HepG2 (cell line): Measurements from ENCODE around the gene DSTN. TPM values are rescaled to one million over a fixed set of nuclear protein-coding genes. Genes with fewer than 3 reads are reported as not detected.

ENCODE experiments used
- ATAC-seq: fragments of 200-7000 bp; cut with Tn5 transposase; 3 replicates; pipeline ENCODE4 v1.9.1; 2020; ENCODE audit warnings: mild to moderate bottlenecking, moderate library complexity
- BruUV-seq: library from RNA; stranded (reverse); fragments of 400-500 nt; replicated peaks from 2 replicates; lab custom pipeline; 2021; lab: Mats Ljungman, UMichigan
- CTCF ChIA-PET: fragments of 300-600 bp; formaldehyde crosslinking; extraction: SDS; loops from one replicate; lab custom pipeline; 2021; ENCODE audit warnings: low total read pairs, inconsistent platforms, low intra/inter-chr PET ratio; lab: Yijun Ruan, JAX
- POLR2A ChIA-PET: fragments of 350-600 bp; sonication (Branson Sonifier 250); formaldehyde crosslinking; loops from one replicate; lab custom pipeline; 2020; ENCODE audit warnings: antibody characterized with exemption, inconsistent platforms; lab: Yijun Ruan, JAX
- DNase-seq: peaks from one replicate; pipeline ENCODE4 v3.0.0-alpha.2; 2015; ENCODE audit warnings: low spot score
- FAIRE-seq: peaks from 3 replicates; lab custom pipeline; 2011; peaks lifted over from hg19 to GRCh38; lab: Jason Lieb, UNC
- H2AFZ ChIP-seq: one replicate; pipeline ENCODE4 v1.6.1; 2011; ENCODE audit warnings: low read length, inconsistent platforms
- H3K27ac ChIP-seq: fragments of 300-600 bp; 3 replicates; pipeline ENCODE4 v1.8.0; 2011; ENCODE audit warnings: mixed run types, mild to moderate bottlenecking, mixed read lengths, low read length, inconsistent platforms; ENCODE audit not compliant: insufficient read depth; ENCODE audit errors: extremely low read length
- H3K27me3 ChIP-seq, 2 experiments: fragments of 200-600 bp in 1 of 2; 2 replicates in 1 of 2; 3 replicates in 1 of 2; pipeline versions ENCODE4 v1.6.0 to v1.8.0; 2011; ENCODE audit warnings: low read length in 2 of 2, mild to moderate bottlenecking in 2 of 2, moderate library complexity in 2 of 2, inconsistent platforms in 1 of 2; ENCODE audit not compliant: insufficient read depth in 2 of 2, control insufficient read depth in 1 of 2
- H3K36me3 ChIP-seq, 2 experiments: fragments of 200-600 bp in 1 of 2; replicated peaks in 1 of 2; 2 replicates in 1 of 2; 3 replicates in 1 of 2; pipeline versions ENCODE4 v1.5.1 to v1.8.0; 2011; ENCODE audit warnings: low read length in 2 of 2, inconsistent platforms in 1 of 2; ENCODE audit not compliant: insufficient read depth in 2 of 2, control insufficient read depth in 1 of 2
- H3K4me1 ChIP-seq: 2 replicates; pipeline ENCODE4 v1.5.1; 2012; ENCODE audit warnings: low read length, inconsistent platforms; ENCODE audit not compliant: insufficient read depth
- H3K4me2 ChIP-seq: 2 replicates; pipeline ENCODE4 v1.6.0; 2011; ENCODE audit warnings: low read depth, low read length, inconsistent platforms
- H3K4me3 ChIP-seq, 3 experiments: fragments of 200-600 bp in 1 of 3; sonication (generic), shearing (Covaris generic) in 1 of 3; replicated peaks in 1 of 3; 2 replicates each; pipeline ENCODE4 v1.5.1; 2011 to 2016; ENCODE audit warnings: low read length in 3 of 3, inconsistent platforms in 2 of 3, low read depth in 2 of 3, mild to moderate bottlenecking in 2 of 3, control low read depth in 1 of 3, mixed read lengths in 1 of 3; ENCODE audit not compliant: insufficient read depth in 1 of 3
- H3K79me2 ChIP-seq: one replicate; pipeline ENCODE4 v1.6.1; 2011; ENCODE audit warnings: low read length, inconsistent platforms; ENCODE audit not compliant: insufficient read depth
- H3K9ac ChIP-seq: 2 replicates; pipeline ENCODE4 v1.6.0; 2011; ENCODE audit warnings: mild to moderate bottlenecking, low read depth, low read length, inconsistent platforms; ENCODE audit not compliant: insufficient read depth
- H3K9me3 ChIP-seq: 2 replicates; pipeline ENCODE4 v1.5.1; 2012; ENCODE audit warnings: mild to moderate bottlenecking, low read length
- H4K20me1 ChIP-seq: 2 replicates; pipeline ENCODE4 v1.6.0; 2011; ENCODE audit warnings: inconsistent platforms, mild to moderate bottlenecking, low read length, moderate library complexity; ENCODE audit not compliant: insufficient read depth
- ATRX ChIP-seq: sonication (generic); formaldehyde crosslinking; IDR thresholded peaks from 2 replicates; pipeline ENCODE4 v1.4.0; 2020; ENCODE audit warnings: missing genetic modification reagents, borderline replicate concordance
- FOSL1 ChIP-seq: sonication (generic); formaldehyde crosslinking; IDR thresholded peaks from 2 replicates; pipeline ENCODE4 v1.9.0; 2021; ENCODE audit warnings: missing genetic modification reagents, borderline replicate concordance
- GZF1 ChIP-seq: sonication (generic); formaldehyde crosslinking; IDR thresholded peaks from 2 replicates; pipeline ENCODE4 v1.5.1; 2020; ENCODE audit warnings: mild to moderate bottlenecking, missing genetic modification reagents
- KMT2A ChIP-seq: sonication (generic); formaldehyde crosslinking; IDR thresholded peaks from 2 replicates; pipeline ENCODE4 v1.4.0; 2020; ENCODE audit warnings: missing genetic modification reagents
- NONO ChIP-seq, 2 experiments: fragments of 450-650 bp in 1 of 2; sonication (generic) in 1 of 2; formaldehyde crosslinking in 1 of 2; IDR thresholded peaks in 1 of 2; conservative IDR thresholded peaks in 1 of 2; 2 replicates each; pipeline versions ENCODE4 v1.6.1 to v1.8.0; 2017 to 2022; ENCODE audit warnings: mild to moderate bottlenecking in 1 of 2, missing genetic modification reagents in 1 of 2, moderate library complexity in 1 of 2
- PAF1 ChIP-seq: IDR thresholded peaks from 2 replicates; pipeline ENCODE4 v1.6.1; 2016; ENCODE audit warnings: missing genetic modification reagents, missing compliant biosample characterization
- RBM22 ChIP-seq: fragments of 200-400 bp; formaldehyde crosslinking; optimal IDR thresholded peaks from 2 replicates; pipeline ENCODE3; 2017; ENCODE audit warnings: mild to moderate bottlenecking, low read length, moderate library complexity
- SMARCC2 ChIP-seq: fragments of 450-650 bp; IDR thresholded peaks from 2 replicates; pipeline ENCODE4 v1.6.1; 2017; ENCODE audit warnings: antibody characterized with exemption, mild to moderate bottlenecking
- SSRP1 ChIP-seq: IDR thresholded peaks from 2 replicates; pipeline ENCODE4 v1.6.1; 2016; ENCODE audit warnings: control low read depth
- ZNF17 ChIP-seq: sonication (generic); formaldehyde crosslinking; IDR thresholded peaks from 2 replicates; pipeline ENCODE4 v1.5.0; 2020; ENCODE audit warnings: mild to moderate bottlenecking, missing genetic modification reagents
- ZNF383 ChIP-seq: sonication (generic); formaldehyde crosslinking; IDR thresholded peaks from 2 replicates; pipeline ENCODE4 v1.4.0; 2020; ENCODE audit warnings: missing genetic modification reagents, mild to moderate bottlenecking, borderline replicate concordance
- ZNF430 ChIP-seq: sonication (generic); formaldehyde crosslinking; IDR thresholded peaks from 2 replicates; pipeline ENCODE4 v1.9.0; 2021; ENCODE audit warnings: mild to moderate bottlenecking, missing genetic modification reagents
- ZNF891 ChIP-seq: sonication (generic); formaldehyde crosslinking; IDR thresholded peaks from 2 replicates; pipeline ENCODE4 v1.5.0; 2020; ENCODE audit warnings: mild to moderate bottlenecking, missing genetic modification reagents
- WGBS: methylation state at CpG from one replicate; pipeline ENCODE4 v1.1.6; 2017; ENCODE audit warnings: low lambda C conversion rate; 5-methylcytosine and 5-hydroxymethylcytosine counted together
- in situ Hi-C: cut with HindIII; loops from 2 replicates; pipeline ENCODE4 v1.10.0; 2017; ENCODE audit warnings: low pct_unique_long_range_greater_than_20kb; ENCODE audit not compliant: extremely low pct_ligation_motif_present
- intact Hi-C: fragments of 100-400 bp; cut with micrococcal nuclease; formaldehyde crosslinking; loops from one replicate; pipeline ENCODE4 v1.10.0; 2022; ENCODE audit not compliant: unreplicated experiment
- polyA plus RNA-seq, 8 experiments: library from polyadenylated mRNA; depleted of rRNA in 3 of 8; stranded (reverse) in 7 of 8; unstranded in 1 of 8; fragments of >200 nt; fragmentation: Illumina TruSeq in 4 of 8; extraction: Trizol in 4 of 8; gene quantifications; 2 replicates each; pipeline versions ENCODE4 v1.2.1 to v1.2.3, GENCODE V29; 2011 to 2016; ENCODE audit warnings: low read depth in 4 of 8, missing spikeins in 1 of 8, mixed read lengths in 1 of 8; ENCODE audit not compliant: insufficient read depth in 1 of 8
- total RNA-seq, 5 experiments: library from RNA; depleted of rRNA; stranded (reverse); fragments of >200 nt; fragmentation: Illumina TruSeq; extraction: Trizol; gene quantifications; 2 replicates each; pipeline ENCODE4 v1.2.3, GENCODE V29; 2016; ENCODE audit warnings: low read depth in 1 of 5
- TF ChIP-seq, protein P1 (sequence below): sonication (generic); formaldehyde crosslinking; IDR thresholded peaks from 2 replicates; pipeline ENCODE4 v1.4.0; 2020; ENCODE audit warnings: missing genetic modification reagents
- TF ChIP-seq, protein P2 (sequence below): sonication (generic); formaldehyde crosslinking; IDR thresholded peaks from 2 replicates; pipeline ENCODE4 v1.4.0; 2020; ENCODE audit warnings: missing genetic modification reagents, borderline replicate concordance

Gene DSTN
- total and polyA plus RNA-seq, 2 of the 13 experiments (the other 11 are each of a cell fraction or from before 2014, with no cell fraction given): 27.6 to 106 TPM

DNA sequence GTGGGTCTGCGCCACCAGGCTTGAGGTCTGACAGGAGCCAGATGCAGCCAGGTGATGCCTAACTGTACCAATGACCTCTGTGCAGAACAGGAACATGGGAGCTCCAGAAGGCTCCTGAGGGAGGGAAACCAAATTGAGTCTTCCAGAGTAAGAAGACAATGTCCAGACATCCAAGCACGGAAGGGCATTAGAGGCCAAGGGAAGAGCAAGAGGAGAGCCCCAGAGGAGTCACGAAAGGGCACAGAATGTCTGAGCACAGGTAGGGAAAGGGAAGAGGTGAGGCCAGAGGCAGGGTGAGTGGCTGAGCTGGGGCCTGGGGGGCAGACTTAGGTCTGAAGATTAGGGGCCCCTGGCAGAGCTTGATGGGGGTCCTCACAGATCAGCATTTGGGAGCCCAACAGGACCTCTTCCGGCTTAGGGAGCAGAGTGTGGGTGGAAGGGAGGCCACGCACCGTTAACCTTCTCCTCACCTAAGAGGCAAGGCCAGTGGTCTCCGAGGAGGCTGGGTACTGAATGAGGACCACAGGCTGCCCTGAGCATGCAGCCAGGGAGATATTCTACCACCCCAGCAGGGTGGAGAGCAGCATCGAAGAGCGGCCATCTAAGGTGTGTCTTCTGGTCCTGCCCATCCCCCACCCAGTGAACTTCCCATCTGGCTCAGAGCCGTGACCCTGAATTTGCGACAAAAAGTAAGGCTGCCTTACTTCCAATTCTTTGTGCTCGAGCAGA, 70.4 kb downstream of the DSTN start:
- Histone ChIP-seq H3K27ac (no peak overlapping the region), H3K4me1 (no peaks in the 10 kb centered on the region), H3K9ac (no peak overlapping the region), H2AFZ (no peak overlapping the region), H3K4me3 (no peak overlapping the region), H3K27me3 (no peaks in the 10 kb centered on the region), H4K20me1 (peaks cover 73% of the 10 kb centered on the region), H3K36me3 (peaks cover 77 to 96% of the 10 kb centered on the region in 2 experiments), H3K4me2 (no peak overlapping the region), H3K79me2 (peaks cover 45% of the 10 kb centered on the region), H3K9me3 (no peaks in the 10 kb centered on the region)
- CTCF ChIA-PET: no interaction called here
- ATAC-seq (no peak), FAIRE-seq (no peak), DNase-seq (no peak)
- POLR2A ChIA-PET: no interaction called here
- in situ Hi-C loops (no loop called here), intact Hi-C loops (no loop called here)
- no TSS peak for BruUV-seq
- 93% methylated on average over 12 of the region's 12 CpGs for WGBS
- no peak for TF ChIP-seq ZNF17 (CRISPR knock-in tag)
- TF ChIP-seq KMT2A (CRISPR knock-in tag): 0 out of 2 replicates have a peak, but pooled peaks have one; percentile 40
- no peak for TF ChIP-seq FOSL1
- no peak for TF ChIP-seq NONO (IDR thresholded peaks at IDR 0.05)
- TF ChIP-seq NONO (CRISPR knock-in tag; conservative IDR thresholded peaks at IDR 0.05): 0 out of 2 replicates have a peak, but pooled peaks have one; percentile 23
- TF ChIP-seq, protein P1, sequence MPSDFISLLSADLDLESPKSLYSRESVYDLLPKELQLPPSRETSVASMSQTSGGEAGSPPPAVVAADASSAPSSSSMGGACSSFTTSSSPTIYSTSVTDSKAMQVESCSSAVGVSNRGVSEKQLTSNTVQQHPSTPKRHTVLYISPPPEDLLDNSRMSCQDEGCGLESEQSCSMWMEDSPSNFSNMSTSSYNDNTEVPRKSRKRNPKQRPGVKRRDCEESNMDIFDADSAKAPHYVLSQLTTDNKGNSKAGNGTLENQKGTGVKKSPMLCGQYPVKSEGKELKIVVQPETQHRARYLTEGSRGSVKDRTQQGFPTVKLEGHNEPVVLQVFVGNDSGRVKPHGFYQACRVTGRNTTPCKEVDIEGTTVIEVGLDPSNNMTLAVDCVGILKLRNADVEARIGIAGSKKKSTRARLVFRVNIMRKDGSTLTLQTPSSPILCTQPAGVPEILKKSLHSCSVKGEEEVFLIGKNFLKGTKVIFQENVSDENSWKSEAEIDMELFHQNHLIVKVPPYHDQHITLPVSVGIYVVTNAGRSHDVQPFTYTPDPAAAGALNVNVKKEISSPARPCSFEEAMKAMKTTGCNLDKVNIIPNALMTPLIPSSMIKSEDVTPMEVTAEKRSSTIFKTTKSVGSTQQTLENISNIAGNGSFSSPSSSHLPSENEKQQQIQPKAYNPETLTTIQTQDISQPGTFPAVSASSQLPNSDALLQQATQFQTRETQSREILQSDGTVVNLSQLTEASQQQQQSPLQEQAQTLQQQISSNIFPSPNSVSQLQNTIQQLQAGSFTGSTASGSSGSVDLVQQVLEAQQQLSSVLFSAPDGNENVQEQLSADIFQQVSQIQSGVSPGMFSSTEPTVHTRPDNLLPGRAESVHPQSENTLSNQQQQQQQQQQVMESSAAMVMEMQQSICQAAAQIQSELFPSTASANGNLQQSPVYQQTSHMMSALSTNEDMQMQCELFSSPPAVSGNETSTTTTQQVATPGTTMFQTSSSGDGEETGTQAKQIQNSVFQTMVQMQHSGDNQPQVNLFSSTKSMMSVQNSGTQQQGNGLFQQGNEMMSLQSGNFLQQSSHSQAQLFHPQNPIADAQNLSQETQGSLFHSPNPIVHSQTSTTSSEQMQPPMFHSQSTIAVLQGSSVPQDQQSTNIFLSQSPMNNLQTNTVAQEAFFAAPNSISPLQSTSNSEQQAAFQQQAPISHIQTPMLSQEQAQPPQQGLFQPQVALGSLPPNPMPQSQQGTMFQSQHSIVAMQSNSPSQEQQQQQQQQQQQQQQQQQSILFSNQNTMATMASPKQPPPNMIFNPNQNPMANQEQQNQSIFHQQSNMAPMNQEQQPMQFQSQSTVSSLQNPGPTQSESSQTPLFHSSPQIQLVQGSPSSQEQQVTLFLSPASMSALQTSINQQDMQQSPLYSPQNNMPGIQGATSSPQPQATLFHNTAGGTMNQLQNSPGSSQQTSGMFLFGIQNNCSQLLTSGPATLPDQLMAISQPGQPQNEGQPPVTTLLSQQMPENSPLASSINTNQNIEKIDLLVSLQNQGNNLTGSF (CRISPR knock-in tag): no peak
- TF ChIP-seq SMARCC2: no peak
- TF ChIP-seq GZF1 (CRISPR knock-in tag): no peak
- 0 out of 2 replicates have a peak, but pooled peaks have one; percentile 5 for TF ChIP-seq ZNF430 (CRISPR knock-in tag)
- TF ChIP-seq ZNF383 (CRISPR knock-in tag): no peak
- no peak for TF ChIP-seq ATRX (CRISPR knock-in tag)
- TF ChIP-seq, protein P2, sequence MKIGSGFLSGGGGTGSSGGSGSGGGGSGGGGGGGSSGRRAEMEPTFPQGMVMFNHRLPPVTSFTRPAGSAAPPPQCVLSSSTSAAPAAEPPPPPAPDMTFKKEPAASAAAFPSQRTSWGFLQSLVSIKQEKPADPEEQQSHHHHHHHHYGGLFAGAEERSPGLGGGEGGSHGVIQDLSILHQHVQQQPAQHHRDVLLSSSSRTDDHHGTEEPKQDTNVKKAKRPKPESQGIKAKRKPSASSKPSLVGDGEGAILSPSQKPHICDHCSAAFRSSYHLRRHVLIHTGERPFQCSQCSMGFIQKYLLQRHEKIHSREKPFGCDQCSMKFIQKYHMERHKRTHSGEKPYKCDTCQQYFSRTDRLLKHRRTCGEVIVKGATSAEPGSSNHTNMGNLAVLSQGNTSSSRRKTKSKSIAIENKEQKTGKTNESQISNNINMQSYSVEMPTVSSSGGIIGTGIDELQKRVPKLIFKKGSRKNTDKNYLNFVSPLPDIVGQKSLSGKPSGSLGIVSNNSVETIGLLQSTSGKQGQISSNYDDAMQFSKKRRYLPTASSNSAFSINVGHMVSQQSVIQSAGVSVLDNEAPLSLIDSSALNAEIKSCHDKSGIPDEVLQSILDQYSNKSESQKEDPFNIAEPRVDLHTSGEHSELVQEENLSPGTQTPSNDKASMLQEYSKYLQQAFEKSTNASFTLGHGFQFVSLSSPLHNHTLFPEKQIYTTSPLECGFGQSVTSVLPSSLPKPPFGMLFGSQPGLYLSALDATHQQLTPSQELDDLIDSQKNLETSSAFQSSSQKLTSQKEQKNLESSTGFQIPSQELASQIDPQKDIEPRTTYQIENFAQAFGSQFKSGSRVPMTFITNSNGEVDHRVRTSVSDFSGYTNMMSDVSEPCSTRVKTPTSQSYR: peak; percentile 39; the same call in 1 of the 2 replicates
- 0 out of 2 replicates have a peak, but pooled peaks have one; percentile 18 for TF ChIP-seq SSRP1 (CRISPR knock-in tag)
- TF ChIP-seq ZNF891 (CRISPR knock-in tag): no peak
- peak; percentile 87 for TF ChIP-seq RBM22
- TF ChIP-seq PAF1 (CRISPR knock-in tag): no peak
